Activated CD4-positive, alpha-beta T cell treated with anti-CD3 and anti-CD28 coated beads, Interleukin-2, amount 50 U/mL, for 1 hour (primary cell): ENCODE data around the gene TRIM63.

Experiments used
- DNase-seq: peaks from one replicate; pipeline ENCODE4 v3.0.0-alpha.2; 2020

The TRIM63 gene

DNA sequence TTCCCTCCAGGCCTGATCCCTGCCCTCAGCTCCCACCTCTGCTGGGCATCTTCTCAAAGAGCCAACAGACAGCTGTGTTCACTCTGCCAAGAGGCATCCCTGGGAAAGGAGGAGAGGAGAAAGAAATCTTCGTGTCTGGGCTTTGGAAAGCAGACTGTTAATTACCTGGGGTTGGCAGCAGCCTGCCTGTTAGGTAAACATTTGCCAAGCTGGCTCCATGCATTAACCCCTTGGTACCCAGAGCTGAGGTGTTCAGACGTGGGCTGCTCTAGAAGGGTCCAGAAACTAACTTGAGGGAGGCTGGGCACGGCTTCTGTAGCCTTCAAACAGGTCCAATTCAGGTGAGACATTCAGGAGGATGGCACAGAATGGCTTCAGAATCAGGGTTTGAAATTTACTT, 54.6 kb downstream of the TRIM63 start:
- no peak for DNase-seq

DNA sequence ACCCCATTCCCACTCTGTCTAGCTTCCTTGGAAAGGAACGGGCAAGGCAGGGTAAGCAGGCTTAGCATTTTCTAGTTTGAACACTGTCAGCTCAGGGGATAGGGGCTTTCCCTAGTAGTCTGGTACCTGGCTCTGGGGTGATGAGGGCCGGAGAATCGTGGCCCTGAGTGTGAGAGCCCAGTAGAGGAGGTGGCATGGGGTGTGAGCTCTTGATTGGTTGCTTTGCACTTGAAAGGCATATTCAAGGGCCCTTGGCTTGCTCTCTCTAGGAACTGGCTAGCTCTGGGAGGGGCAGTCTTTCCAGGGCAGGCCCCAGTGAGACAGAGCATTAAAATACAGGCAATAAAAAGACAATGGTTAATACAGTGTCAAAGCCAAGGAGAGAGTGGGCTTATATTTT, 56.6 kb downstream of the TRIM63 start:
- no peak for DNase-seq

DNA sequence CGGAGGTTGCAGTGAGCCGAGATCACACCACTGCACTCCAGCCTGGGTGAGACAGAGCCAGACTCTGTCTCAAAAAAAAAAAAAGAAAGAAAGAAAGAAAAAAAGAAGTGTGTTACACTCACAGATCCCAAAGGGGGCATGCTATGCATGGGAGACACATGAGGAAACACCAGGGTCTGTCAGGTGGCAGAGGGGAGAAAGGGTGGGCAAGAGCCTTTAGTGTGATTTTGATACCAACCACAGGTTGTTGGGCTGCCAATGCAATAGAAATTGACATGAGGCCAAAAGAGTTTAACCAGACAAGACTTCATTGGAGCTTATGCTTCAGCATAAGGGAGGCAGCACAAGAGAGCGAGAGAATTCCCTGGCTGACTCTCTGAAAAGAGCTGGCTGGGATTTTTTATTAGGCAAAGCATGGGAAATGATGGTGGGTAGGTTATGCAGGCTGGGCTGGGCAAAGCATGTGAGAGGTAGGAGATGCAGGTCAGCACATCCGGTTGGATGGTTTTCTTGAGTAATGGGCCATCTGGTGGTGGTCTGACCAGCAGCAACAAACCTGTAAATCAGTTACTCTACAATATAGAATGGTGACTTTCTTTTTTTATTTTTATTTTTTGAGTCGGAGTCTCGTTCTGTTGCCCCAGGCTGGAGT, 57.5 kb downstream of the TRIM63 start:
- DNase-seq = no peak

DNA sequence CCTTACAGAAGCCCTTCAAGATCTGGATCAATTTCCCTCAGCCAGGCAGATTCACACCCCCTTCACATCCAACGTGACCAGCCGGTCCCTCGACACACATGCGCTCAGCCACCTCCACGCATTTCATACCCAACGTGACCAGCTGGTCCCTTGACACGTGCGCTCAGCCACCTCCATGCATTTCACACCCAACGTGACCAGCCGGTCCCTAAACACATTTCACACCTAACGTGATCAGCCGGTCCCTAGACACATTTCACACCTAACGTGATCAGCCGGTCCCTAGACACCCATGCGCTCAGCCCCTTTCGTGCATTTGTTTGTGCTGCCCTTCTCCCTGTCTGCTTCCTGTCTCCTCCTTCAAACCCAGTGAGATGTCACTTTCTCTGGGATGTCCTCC, 60.7 kb downstream of the TRIM63 start:
- DNase-seq = no peak

DNA sequence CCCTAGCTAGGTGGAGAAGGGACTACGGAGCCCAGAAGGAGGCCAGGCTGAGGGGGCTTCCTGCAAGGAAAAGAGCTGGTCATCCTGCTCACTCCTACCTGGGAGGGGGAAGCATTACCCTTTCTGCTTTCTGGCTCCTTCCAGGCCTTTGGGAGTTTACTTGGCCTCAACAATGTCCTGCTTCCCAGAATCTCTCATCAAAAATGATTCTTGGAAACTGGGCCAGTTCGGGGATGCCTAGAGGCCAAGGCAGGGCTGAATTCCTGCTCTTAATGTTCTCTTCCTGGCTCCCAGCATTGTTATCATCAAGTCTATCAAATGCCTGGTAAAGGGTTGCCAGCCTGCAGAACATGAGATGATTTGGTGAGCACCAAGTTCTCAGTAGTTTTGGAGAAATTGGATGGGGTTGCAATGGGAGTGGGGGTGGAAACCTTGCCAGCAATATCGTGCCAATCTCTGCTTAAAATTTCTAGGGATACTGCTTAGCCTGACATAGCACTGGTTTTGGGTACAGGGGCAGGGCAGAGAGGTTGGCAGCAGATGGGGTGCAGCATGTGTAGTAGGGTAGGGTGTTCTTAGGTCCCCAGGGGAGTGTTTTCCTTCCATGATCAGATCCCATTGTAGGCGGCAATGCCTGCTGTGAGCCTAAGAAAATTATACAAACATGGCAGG, 61.9 kb downstream of the TRIM63 start:
- DNase-seq = no peak

DNA sequence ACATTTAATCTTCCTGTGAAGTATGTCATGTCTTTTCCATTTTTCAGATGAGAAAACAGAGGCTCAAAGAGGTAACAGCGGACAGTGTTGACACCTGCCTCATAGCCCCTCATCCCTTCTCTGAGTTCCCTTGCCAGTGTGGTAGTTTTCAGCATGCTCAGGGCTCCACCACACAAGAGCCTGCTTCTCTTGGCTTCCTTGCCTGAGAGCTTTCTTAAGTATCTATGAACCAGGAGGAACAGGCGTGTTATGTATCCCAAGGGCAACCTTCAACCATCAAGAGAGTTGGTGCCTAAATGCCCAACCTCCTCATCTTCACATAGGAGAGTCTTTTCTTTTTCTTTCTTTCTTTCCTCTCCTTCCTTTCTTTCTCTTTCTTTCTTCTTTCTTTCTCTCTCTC, 63.7 kb downstream of the TRIM63 start:
- DNase-seq = no peak

DNA sequence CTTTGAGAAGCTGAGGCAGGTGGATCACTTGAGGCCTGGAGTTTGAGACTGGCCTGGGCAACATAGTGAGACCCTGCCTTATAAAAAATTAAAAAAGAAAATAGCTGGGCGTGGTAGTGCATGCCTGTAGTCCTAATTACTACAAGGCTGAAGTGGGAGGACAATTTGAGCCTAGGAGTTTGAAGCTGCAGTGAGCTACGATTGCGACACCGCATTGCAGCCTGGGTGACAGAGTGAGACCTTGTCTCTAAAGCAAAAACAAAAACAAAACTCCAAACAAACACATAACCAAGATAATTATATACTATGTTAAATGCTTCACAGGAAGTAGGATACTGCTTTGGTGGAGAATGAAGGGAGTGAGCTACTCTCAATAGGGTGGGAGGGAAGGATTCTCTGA, 64.2 kb downstream of the TRIM63 start:
- no peak for DNase-seq
